Smooth muscle cell (in vitro differentiated cells): ENCODE data around the gene ZDHHC12. TPM values are rescaled to one million over a fixed set of nuclear protein-coding genes. Genes with fewer than 3 reads are reported as not detected.

ENCODE experiments used
- DNase-seq: peaks from one replicate; lab custom pipeline; 2025; ENCODE audit not compliant: unreplicated experiment; lab: John Stamatoyannopoulos, UW
- H2AFZ ChIP-seq: fragments of 200-600 bp; sonication (generic); 2 replicates; pipeline ENCODE4 v1.6.0; 2016; ENCODE audit warnings: antibody characterized with exemption, low read depth, mild to moderate bottlenecking
- H3F3A ChIP-seq: fragments of 200-600 bp; sonication (generic); 2 replicates; pipeline ENCODE4 v1.6.0; 2017; ENCODE audit warnings: antibody characterized with exemption, low read depth
- H3K27ac ChIP-seq: fragments of 200-600 bp; sonication (generic); 2 replicates; pipeline ENCODE4 v1.5.1; 2016; ENCODE audit warnings: low read depth, mild to moderate bottlenecking
- H3K27me3 ChIP-seq: fragments of 200-600 bp; sonication (generic); 2 replicates; pipeline ENCODE4 v1.6.1; 2016; ENCODE audit warnings: low read depth, mild to moderate bottlenecking
- H3K36me3 ChIP-seq: fragments of 200-600 bp; sonication (generic); 2 replicates; pipeline ENCODE4 v1.5.1; 2016; ENCODE audit warnings: low read depth
- H3K4me1 ChIP-seq: fragments of 200-600 bp; sonication (generic); 2 replicates; pipeline ENCODE4 v1.5.1; 2016; ENCODE audit warnings: low read depth
- H3K4me2 ChIP-seq: fragments of 200-600 bp; sonication (generic); 2 replicates; pipeline ENCODE4 v1.6.0; 2016; ENCODE audit warnings: mild to moderate bottlenecking
- H3K4me3 ChIP-seq: fragments of 200-600 bp; sonication (generic); 2 replicates; pipeline ENCODE4 v1.5.1; 2016; ENCODE audit warnings: mild to moderate bottlenecking
- H3K79me2 ChIP-seq: fragments of 200-600 bp; sonication (generic); 2 replicates; pipeline ENCODE4 v1.6.0; 2016; ENCODE audit warnings: low read depth, mild to moderate bottlenecking
- H3K9ac ChIP-seq: fragments of 200-600 bp; sonication (generic); 2 replicates; pipeline ENCODE4 v1.6.0; 2016; ENCODE audit warnings: low read depth
- H3K9me3 ChIP-seq: fragments of 200-600 bp; sonication (generic); replicated peaks from 2 replicates; pipeline ENCODE4 v1.5.1; 2016; ENCODE audit warnings: low read depth
- H4K20me1 ChIP-seq: fragments of 200-600 bp; sonication (generic); 2 replicates; pipeline ENCODE4 v1.6.0; 2016; ENCODE audit warnings: low read depth
- WGBS: methylation state at CpG from one replicate; pipeline ENCODE4 v1.1.7; 2016; ENCODE audit warnings: low lambda C conversion rate; 5-methylcytosine and 5-hydroxymethylcytosine counted together
- polyA plus RNA-seq: library from polyadenylated mRNA; unstranded; fragments of >200 nt; fragmentation: Nextera tagmentation; extraction: Ambion mirVana; gene quantifications from 2 replicates; pipeline ENCODE4 v1.2.1, GENCODE V29; 2016
- total RNA-seq: library from RNA; depleted of rRNA; stranded (reverse); fragments of >200 nt; gene quantifications from 2 replicates; pipeline ENCODE4 v1.2.3, GENCODE V29; 2014
- TF ChIP-seq, protein P1 (sequence below): fragments of 200-600 bp; sonication (generic); IDR thresholded peaks from 2 replicates; pipeline ENCODE4 v1.5.1; 2017; ENCODE audit warnings: borderline replicate concordance, mild to moderate bottlenecking, antibody characterized with exemption; ENCODE audit not compliant: insufficient read depth, poor library complexity, severe bottlenecking

The ZDHHC12 gene
- total and polyA plus RNA-seq, 2 experiments from 2014 or later = 20.8 to 31.3 TPM

DNA sequence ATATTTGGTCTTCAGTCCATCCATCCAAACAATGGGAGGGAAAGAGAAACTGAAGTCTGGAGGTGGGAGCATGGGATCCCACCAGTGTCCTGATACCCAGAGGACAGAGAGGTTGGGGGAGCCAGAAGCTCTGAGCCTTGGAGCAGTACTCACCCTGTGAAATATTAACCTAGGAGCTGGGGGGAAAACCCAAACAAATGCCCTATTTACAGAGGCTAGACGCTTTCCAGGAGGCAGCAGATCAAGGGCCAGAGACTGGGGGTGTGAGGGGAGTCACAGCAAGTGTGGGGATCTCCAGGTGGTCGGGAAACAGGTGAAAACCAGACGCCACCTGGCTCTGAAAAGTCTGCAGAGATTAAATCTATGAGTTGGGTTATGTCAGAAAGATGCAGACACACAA, 41.6 kb upstream of the ZDHHC12 start:
- no peaks in the 10 kb centered on the region for H3F3A ChIP-seq
- H4K20me1 ChIP-seq = peaks cover 31% of the 10 kb centered on the region
- H2AFZ ChIP-seq = no peak overlapping the region
- no peak for DNase-seq
- no peak overlapping the region for H3K27ac ChIP-seq
- H3K79me2 ChIP-seq = peaks cover 16% of the 10 kb centered on the region
- TF ChIP-seq, protein P1, sequence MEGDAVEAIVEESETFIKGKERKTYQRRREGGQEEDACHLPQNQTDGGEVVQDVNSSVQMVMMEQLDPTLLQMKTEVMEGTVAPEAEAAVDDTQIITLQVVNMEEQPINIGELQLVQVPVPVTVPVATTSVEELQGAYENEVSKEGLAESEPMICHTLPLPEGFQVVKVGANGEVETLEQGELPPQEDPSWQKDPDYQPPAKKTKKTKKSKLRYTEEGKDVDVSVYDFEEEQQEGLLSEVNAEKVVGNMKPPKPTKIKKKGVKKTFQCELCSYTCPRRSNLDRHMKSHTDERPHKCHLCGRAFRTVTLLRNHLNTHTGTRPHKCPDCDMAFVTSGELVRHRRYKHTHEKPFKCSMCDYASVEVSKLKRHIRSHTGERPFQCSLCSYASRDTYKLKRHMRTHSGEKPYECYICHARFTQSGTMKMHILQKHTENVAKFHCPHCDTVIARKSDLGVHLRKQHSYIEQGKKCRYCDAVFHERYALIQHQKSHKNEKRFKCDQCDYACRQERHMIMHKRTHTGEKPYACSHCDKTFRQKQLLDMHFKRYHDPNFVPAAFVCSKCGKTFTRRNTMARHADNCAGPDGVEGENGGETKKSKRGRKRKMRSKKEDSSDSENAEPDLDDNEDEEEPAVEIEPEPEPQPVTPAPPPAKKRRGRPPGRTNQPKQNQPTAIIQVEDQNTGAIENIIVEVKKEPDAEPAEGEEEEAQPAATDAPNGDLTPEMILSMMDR = no peak
- peaks cover 2% of the 10 kb centered on the region for H3K4me1 ChIP-seq
- no peak overlapping the region for H3K4me3 ChIP-seq
- no peak overlapping the region for H3K4me2 ChIP-seq
- H3K36me3 ChIP-seq = no peaks in the 10 kb centered on the region
- 94% methylated on average over 3 of the region's 3 CpGs for WGBS
- H3K9me3 ChIP-seq = no peaks in the 10 kb centered on the region
- no peak overlapping the region for H3K9ac ChIP-seq
- no peaks in the 10 kb centered on the region for H3K27me3 ChIP-seq

DNA sequence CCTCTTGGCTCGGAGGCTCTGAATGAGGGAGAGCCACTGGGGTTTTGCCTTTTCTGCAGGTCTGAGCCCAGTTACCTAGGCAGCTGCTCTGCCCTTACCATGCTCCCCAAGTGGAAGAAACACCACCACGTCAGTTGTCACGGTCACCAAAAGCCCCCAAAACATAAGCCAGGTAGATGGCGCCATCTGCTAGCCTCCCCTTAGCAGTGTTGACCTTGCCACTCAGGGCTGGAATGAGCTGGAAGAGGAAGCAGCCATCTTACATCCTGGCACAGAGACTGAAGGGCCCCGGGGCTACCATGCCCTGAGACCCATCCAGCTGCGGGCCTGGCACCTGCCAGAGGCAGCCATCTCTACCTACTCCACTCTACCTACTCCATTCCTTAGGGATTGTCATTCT, 40.4 kb upstream of the ZDHHC12 start:
- H3K9ac ChIP-seq = no peak overlapping the region
- DNase-seq = no peak
- WGBS = 95% methylated on average over 6 of the region's 6 CpGs

DNA sequence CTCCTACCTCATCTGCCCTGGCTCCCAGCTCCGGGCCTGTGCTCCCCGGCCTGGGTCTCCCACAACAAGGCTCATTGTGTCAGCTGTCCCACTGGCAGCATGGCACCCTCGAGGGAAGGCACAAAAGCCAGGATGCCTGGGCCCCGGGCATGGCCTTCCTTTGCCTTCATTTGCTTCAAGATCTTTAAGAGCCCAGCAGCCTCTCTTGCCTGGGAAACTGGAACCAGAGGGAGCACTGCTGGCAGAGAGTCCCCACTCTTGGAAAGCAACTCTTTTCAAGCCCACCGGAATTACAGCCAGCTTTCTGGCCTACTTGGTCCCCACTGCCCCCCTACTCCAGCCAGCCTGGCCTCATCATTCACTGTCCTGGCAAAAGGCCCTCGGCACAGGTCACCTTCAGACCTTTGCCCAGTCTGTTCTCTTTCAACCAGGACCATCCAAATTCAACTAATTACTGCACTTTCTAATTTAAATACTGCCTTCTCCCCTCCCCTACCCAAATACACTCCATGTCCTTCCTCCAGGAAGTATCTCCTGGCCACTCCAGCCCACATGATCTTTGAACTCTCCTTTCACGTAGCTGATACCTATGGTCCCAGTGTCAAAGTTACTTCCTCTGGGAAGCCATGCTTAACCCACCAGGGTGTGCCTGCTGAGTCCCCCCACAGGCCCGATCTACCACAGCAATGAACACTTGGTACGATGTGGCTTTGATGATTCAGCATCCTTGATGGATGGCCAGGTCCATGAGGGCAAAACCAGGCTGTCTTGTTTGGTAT, 38.9 kb upstream of the ZDHHC12 start:
- Histone ChIP-seq H4K20me1 (peaks cover 33% of the 10 kb centered on the region), H3K36me3 (no peaks in the 10 kb centered on the region), H3K9ac (no peak overlapping the region), H3K9me3 (no peaks in the 10 kb centered on the region), H3F3A (no peaks in the 10 kb centered on the region), H2AFZ (no peak overlapping the region), H3K27ac (no peak overlapping the region), H3K79me2 (peaks cover 4% of the 10 kb centered on the region), H3K4me1 (no peaks in the 10 kb centered on the region), H3K4me3 (no peak overlapping the region), H3K27me3 (no peaks in the 10 kb centered on the region), H3K4me2 (no peak overlapping the region)
- WGBS = 95% methylated on average over 9 of the region's 9 CpGs
- TF ChIP-seq, protein P1 = no peak
- DNase-seq = no peak

More for the DNA sequence above, 40.4 kb upstream of the ZDHHC12 start:
- TF ChIP-seq, protein P1 = no peak
- Histone ChIP-seq H3K27me3 (no peaks in the 10 kb centered on the region), H4K20me1 (peaks cover 31% of the 10 kb centered on the region), H3K36me3 (no peaks in the 10 kb centered on the region), H2AFZ (no peak overlapping the region), H3K27ac (no peak overlapping the region), H3K4me2 (no peak overlapping the region), H3F3A (no peaks in the 10 kb centered on the region), H3K4me1 (no peaks in the 10 kb centered on the region), H3K4me3 (no peak overlapping the region), H3K9me3 (no peaks in the 10 kb centered on the region), H3K79me2 (peaks cover 5% of the 10 kb centered on the region)

DNA sequence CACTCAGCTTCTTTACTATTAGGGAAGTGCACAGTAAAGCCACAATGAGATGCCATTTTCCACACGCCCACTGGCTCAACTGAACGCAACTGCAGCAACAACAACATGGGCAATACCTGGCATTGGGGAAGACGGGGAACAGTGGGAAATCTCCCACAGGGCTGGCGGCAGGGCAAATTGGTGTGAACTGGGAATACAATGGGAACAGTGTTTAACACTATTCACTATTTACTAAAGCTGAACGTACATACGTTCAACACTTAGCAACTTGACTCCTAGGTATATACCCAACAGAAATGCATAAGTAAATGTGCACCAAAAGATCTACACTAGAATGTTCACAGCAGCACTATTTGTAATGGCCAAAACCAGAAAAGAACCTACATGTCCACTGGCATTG, 33.7 kb upstream of the ZDHHC12 start:
- Histone ChIP-seq H4K20me1 (peaks cover 27% of the 10 kb centered on the region), H2AFZ (no peak overlapping the region), H3K27ac (no peak overlapping the region), H3K27me3 (no peaks in the 10 kb centered on the region), H3K4me1 (no peaks in the 10 kb centered on the region), H3K4me3 (no peak overlapping the region), H3K4me2 (no peak overlapping the region), H3K79me2 (no peaks in the 10 kb centered on the region), H3F3A (no peaks in the 10 kb centered on the region), H3K9ac (no peak overlapping the region), H3K9me3 (no peaks in the 10 kb centered on the region), H3K36me3 (no peaks in the 10 kb centered on the region)
- no peak for DNase-seq
- TF ChIP-seq, protein P1 = no peak
- 95% methylated on average over 6 of the region's 6 CpGs for WGBS
